ENCODE measurements around the gene ANO5.

- TF ChIP-seq CTCF (IDR thresholded peaks at IDR 0.05), result no peak
- no peak for TF ChIP-seq POLR2A (IDR thresholded peaks at IDR 0.05; ENCODE audit: low read length)
- no peak for TF ChIP-seq RARB (CRISPR knock-in tag; IDR thresholded peaks at IDR 0.05)
- no peak for TF ChIP-seq RNF2 (IDR thresholded peaks at IDR 0.05; ENCODE audit: borderline replicate concordance, low read depth)
- no peak for TF ChIP-seq HOXA7 (CRISPR knock-in tag; IDR thresholded peaks at IDR 0.05)
- TF ChIP-seq HMGXB4 (CRISPR knock-in tag; IDR thresholded peaks at IDR 0.05; ENCODE audit: borderline replicate concordance), result no peak
These were observed 27.8 kb upstream of the ANO5 start for GRCh38 chr11:22165087-22165486.
